Thoracic aorta (tissue), 2 donors: ENCODE results near the gene CAMSAP1. TPM values are rescaled to one million over a fixed set of nuclear protein-coding genes. Genes with fewer than 3 reads are reported as not detected.
"Not testable (repeated sequence)": the region's sequence is repeated elsewhere in the genome, so short reads cannot be mapped to it uniquely, and the experiment has no call there.

ENCODE experiments used
- ATAC-seq: fragments of 150-250 bp; one replicate; pipeline ENCODE4 v1.8.0; 2017; ENCODE audit warnings: low read depth; ENCODE audit not compliant: insufficient number of reproducible peaks, low FRiP score
- DNase-seq: peaks from one replicate; pipeline ENCODE4 v3.0.0-alpha.2; 2020; ENCODE audit warnings: low spot score
- H3K27ac ChIP-seq, 2 donors: fragments of 200-600 bp; sonication (generic); 1 replicate in 1 of 2; 2 replicates in 1 of 2; pipeline ENCODE4 v1.5.1; 2016; ENCODE audit warnings: mild to moderate bottlenecking in 2 of 2, moderate library complexity in 2 of 2
- H3K27me3 ChIP-seq: fragments of 200-600 bp; sonication (generic); replicated peaks from 2 replicates; pipeline ENCODE4 v1.6.0; 2016; ENCODE audit warnings: mild to moderate bottlenecking; ENCODE audit not compliant: insufficient read depth
- H3K36me3 ChIP-seq: fragments of 200-600 bp; sonication (generic); one replicate; pipeline ENCODE4 v1.5.1; 2016
- H3K4me1 ChIP-seq, 2 donors: fragments of 200-600 bp; sonication (generic); 1 replicate in 1 of 2; 2 replicates in 1 of 2; pipeline versions ENCODE4 v1.5.1 to v1.6.0; 2016; ENCODE audit warnings: low read depth in 2 of 2, mild to moderate bottlenecking in 1 of 2; ENCODE audit not compliant: control insufficient read depth in 1 of 2
- H3K4me3 ChIP-seq: fragments of 200-600 bp; sonication (generic); 2 replicates; pipeline ENCODE4 v1.5.1; 2016; ENCODE audit warnings: mild to moderate bottlenecking
- H3K9me3 ChIP-seq: fragments of 200-600 bp; sonication (generic); 2 replicates; pipeline ENCODE4 v1.5.1; 2016
- total RNA-seq, 2 donors: library from RNA; depleted of rRNA; stranded (reverse); fragments of >200 nt; gene quantifications; one replicate each; pipeline versions ENCODE4 v1.1.0 to v1.2.3, GENCODE V29; 2016
- TF ChIP-seq, protein P1 (sequence below): fragments of 200-600 bp; sonication (generic); IDR thresholded peaks from one replicate; pipeline ENCODE4 v1.5.1; 2019; ENCODE audit warnings: antibody characterized with exemption

CAMSAP1 gene
- total RNA-seq, 2 donors from 2014 or later, result 19.1 to 20.2 TPM

GRCh38 chr9:135948446-135948845, 41.1 kb upstream of the CAMSAP1 start:
- H3K27me3 ChIP-seq, result no peaks in the 10 kb centered on the region
- no peak for ATAC-seq
- no peak overlapping the region for H3K27ac ChIP-seq
- no peak overlapping the region for H3K4me3 ChIP-seq
- no peaks in the 10 kb centered on the region for H3K9me3 ChIP-seq
- DNase-seq, result no peak
- TF ChIP-seq, protein P1, sequence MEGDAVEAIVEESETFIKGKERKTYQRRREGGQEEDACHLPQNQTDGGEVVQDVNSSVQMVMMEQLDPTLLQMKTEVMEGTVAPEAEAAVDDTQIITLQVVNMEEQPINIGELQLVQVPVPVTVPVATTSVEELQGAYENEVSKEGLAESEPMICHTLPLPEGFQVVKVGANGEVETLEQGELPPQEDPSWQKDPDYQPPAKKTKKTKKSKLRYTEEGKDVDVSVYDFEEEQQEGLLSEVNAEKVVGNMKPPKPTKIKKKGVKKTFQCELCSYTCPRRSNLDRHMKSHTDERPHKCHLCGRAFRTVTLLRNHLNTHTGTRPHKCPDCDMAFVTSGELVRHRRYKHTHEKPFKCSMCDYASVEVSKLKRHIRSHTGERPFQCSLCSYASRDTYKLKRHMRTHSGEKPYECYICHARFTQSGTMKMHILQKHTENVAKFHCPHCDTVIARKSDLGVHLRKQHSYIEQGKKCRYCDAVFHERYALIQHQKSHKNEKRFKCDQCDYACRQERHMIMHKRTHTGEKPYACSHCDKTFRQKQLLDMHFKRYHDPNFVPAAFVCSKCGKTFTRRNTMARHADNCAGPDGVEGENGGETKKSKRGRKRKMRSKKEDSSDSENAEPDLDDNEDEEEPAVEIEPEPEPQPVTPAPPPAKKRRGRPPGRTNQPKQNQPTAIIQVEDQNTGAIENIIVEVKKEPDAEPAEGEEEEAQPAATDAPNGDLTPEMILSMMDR, result no peak
- H3K4me1 ChIP-seq, result no peaks in the 10 kb centered on the region
- H3K36me3 ChIP-seq, result peaks cover 50% of the 10 kb centered on the region

GRCh38 chr9:135947582-135947981, 40.2 kb upstream of the CAMSAP1 start:
- H3K9me3 ChIP-seq, result no peaks in the 10 kb centered on the region
- H3K36me3 ChIP-seq, result peaks cover 43% of the 10 kb centered on the region

GRCh38 chr9:135947105-135947504, 39.8 kb upstream of the CAMSAP1 start:
- not testable (repeated sequence) for H3K4me1 ChIP-seq, H3K27me3 ChIP-seq, H3K9me3 ChIP-seq, H3K4me3 ChIP-seq, H3K27ac ChIP-seq, DNase-seq, ATAC-seq
- peaks cover 39% of the 10 kb centered on the region for H3K36me3 ChIP-seq

More at GRCh38 chr9:135947582-135947981, 40.2 kb upstream of the CAMSAP1 start:
- TF ChIP-seq, protein P1, result no peak
- DNase-seq (no peak), ATAC-seq (no peak)
- Histone ChIP-seq H3K4me3 (no peak overlapping the region), H3K4me1 (no peaks in the 10 kb centered on the region), H3K27ac (no peak overlapping the region), H3K27me3 (no peaks in the 10 kb centered on the region)

GRCh38 chr9:135946392-135946994, 39.1 kb upstream of the CAMSAP1 start:
- TF ChIP-seq, protein P1, result no peak
- no peak overlapping the region for H3K27ac ChIP-seq
- H3K27me3 ChIP-seq, result no peaks in the 10 kb centered on the region
- H3K4me1 ChIP-seq, result no peaks in the 10 kb centered on the region
- H3K9me3 ChIP-seq, result no peaks in the 10 kb centered on the region
- no peak for DNase-seq
- peaks cover 35% of the 10 kb centered on the region for H3K36me3 ChIP-seq
- ATAC-seq, result no peak
- no peak overlapping the region for H3K4me3 ChIP-seq

DNA sequence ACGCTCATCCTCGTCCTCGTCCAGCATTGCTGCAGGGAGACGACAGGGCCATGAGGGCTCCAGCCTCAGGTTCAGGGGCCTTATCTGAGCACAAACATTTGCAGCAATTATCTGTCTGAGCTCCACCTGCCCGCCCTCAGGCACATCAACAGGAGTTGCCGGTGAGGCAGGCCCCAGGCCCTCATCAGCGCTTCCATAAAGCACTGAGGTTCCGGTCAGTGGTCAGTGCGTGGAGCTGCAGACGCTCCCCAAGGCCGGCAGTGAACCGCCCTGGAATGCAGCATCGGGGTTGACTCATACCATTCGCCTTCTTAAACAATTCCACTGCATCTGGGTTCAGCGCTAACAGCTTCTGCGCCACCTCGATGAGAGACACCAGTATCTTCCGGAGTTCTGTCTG, 38.6 kb upstream of the CAMSAP1 start:
- ATAC-seq, result no peak
- Histone ChIP-seq H3K27ac (no peak overlapping the region), H3K36me3 (peaks cover 35% of the 10 kb centered on the region)

More for the DNA sequence above, 38.6 kb upstream of the CAMSAP1 start:
- no peaks in the 10 kb centered on the region for H3K9me3 ChIP-seq
- no peak for DNase-seq
- H3K4me1 ChIP-seq, result no peaks in the 10 kb centered on the region
- H3K27me3 ChIP-seq, result no peaks in the 10 kb centered on the region
- TF ChIP-seq, protein P1, result no peak
- no peak overlapping the region for H3K4me3 ChIP-seq
